Neural progenitor cell (in vitro differentiated cells): Measurements from ENCODE around the gene TDRD9. TPM values are rescaled to one million over a fixed set of nuclear protein-coding genes. Genes with fewer than 3 reads are reported as not detected.

Experiments
- DNase-seq: peaks from one replicate; pipeline ENCODE4 v3.0.0-alpha.2; 2016; ENCODE audit warnings: low spot score
- H2AFZ ChIP-seq: fragments of 200-600 bp; sonication (generic); replicated peaks from 2 replicates; pipeline ENCODE4 v1.6.1; 2016; ENCODE audit warnings: antibody characterized with exemption
- H3F3A ChIP-seq: fragments of 200-600 bp; sonication (generic); 2 replicates; pipeline ENCODE4 v1.6.1; 2016; ENCODE audit warnings: antibody characterized with exemption, low read depth
- H3K27ac ChIP-seq: fragments of 200-600 bp; sonication (generic); 2 replicates; pipeline ENCODE4 v1.5.1; 2016; ENCODE audit warnings: mild to moderate bottlenecking
- H3K27me3 ChIP-seq: fragments of 200-600 bp; sonication (generic); 2 replicates; pipeline ENCODE4 v1.6.1; 2016; ENCODE audit warnings: mild to moderate bottlenecking, moderate library complexity
- H3K36me3 ChIP-seq: fragments of 200-600 bp; sonication (generic); 2 replicates; pipeline ENCODE4 v1.5.1; 2016
- H3K4me1 ChIP-seq: fragments of 200-600 bp; sonication (generic); 2 replicates; pipeline ENCODE4 v1.6.1; 2016; ENCODE audit warnings: mixed run types
- H3K4me2 ChIP-seq: fragments of 200-600 bp; sonication (generic); 2 replicates; pipeline ENCODE4 v1.6.1; 2016
- H3K4me3 ChIP-seq: fragments of 200-600 bp; sonication (generic); 2 replicates; pipeline ENCODE4 v1.5.1; 2016
- H3K79me2 ChIP-seq: fragments of 200-600 bp; sonication (generic); 2 replicates; pipeline ENCODE4 v1.6.1; 2016; ENCODE audit warnings: low read depth
- H3K9ac ChIP-seq: fragments of 200-600 bp; sonication (generic); 2 replicates; pipeline ENCODE4 v1.6.1; 2016
- H3K9me3 ChIP-seq: fragments of 200-600 bp; sonication (generic); 2 replicates; pipeline ENCODE4 v1.5.1; 2016; ENCODE audit warnings: low read depth
- H4K20me1 ChIP-seq: fragments of 200-600 bp; sonication (generic); 2 replicates; pipeline ENCODE4 v1.6.1; 2016; ENCODE audit warnings: low read depth
- H3K27ac Mint-ChIP-seq: 3 replicates; pipeline ENCODE4 v1.8.0; 2021; ENCODE audit warnings: mixed read lengths
- H3K27me3 Mint-ChIP-seq: 2 replicates; pipeline ENCODE4 v1.8.0; 2022; ENCODE audit warnings: low read depth, mild to moderate bottlenecking, inconsistent platforms, moderate library complexity, mixed read lengths; ENCODE audit not compliant: insufficient read depth
- H3K36me3 Mint-ChIP-seq: 3 replicates; pipeline ENCODE4 v1.8.0; 2021; ENCODE audit warnings: mixed read lengths
- H3K4me1 Mint-ChIP-seq: 3 replicates; pipeline ENCODE4 v1.8.0; 2021; ENCODE audit warnings: mixed read lengths
- H3K4me3 Mint-ChIP-seq: 3 replicates; pipeline ENCODE4 v1.8.0; 2021; ENCODE audit warnings: mild to moderate bottlenecking, moderate library complexity, mixed read lengths
- H3K9me3 Mint-ChIP-seq: 3 replicates; pipeline ENCODE4 v1.8.0; 2020; ENCODE audit warnings: mixed read lengths
- EZH2 ChIP-seq: fragments of 200-600 bp; sonication (generic); IDR thresholded peaks from 2 replicates; pipeline ENCODE4 v1.6.1; 2017; ENCODE audit warnings: antibody characterized with exemption, mild to moderate bottlenecking, moderate library complexity
- EZH2phosphoT487 ChIP-seq: fragments of 200-600 bp; sonication (generic); IDR thresholded peaks from 2 replicates; pipeline ENCODE4 v1.6.1; 2017; ENCODE audit warnings: antibody characterized with exemption
- total RNA-seq: library from RNA; depleted of rRNA; stranded (reverse); fragments of >200 nt; gene quantifications from 2 replicates; pipeline ENCODE4 v1.2.3, GENCODE V29; 2015; ENCODE audit warnings: low replicate concordance
- TF ChIP-seq, protein P1 (sequence below): fragments of 200-600 bp; sonication (generic); IDR thresholded peaks from 2 replicates; pipeline ENCODE4 v1.5.1; 2017; ENCODE audit warnings: antibody characterized with exemption, mild to moderate bottlenecking

Gene TDRD9
- total RNA-seq, 1 donor from 2014 or later: not detected

DNA sequence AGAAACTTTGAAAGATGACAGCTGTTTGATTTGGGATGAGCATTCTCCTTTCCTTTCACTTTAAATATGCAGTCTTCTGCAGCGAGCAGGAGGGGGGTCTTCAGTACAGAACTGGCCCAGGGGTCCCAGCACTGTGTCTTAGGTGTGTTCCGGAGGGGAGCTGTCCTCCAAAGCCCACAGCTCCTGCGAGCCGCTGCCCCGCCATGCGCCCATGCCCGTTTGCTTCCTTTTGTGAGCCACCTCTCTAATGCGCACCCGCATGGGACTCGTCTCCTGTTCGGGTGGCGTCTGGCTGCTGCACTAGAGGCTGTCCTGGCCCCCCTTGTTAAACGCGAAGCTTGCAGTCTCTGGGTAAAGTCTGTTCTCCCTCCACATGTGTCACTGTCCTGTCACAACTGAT lies 108.8 kb downstream of the TDRD9 start:
- H3K36me3 Mint-ChIP-seq: no peaks in the 10 kb centered on the region
- Histone ChIP-seq H3K9ac (no peak overlapping the region), H3K4me1 (peaks cover 11% of the 10 kb centered on the region), H3K36me3 (no peaks in the 10 kb centered on the region), H3K79me2 (no peaks in the 10 kb centered on the region), H3K9me3 (no peaks in the 10 kb centered on the region), H3K27ac (no peak overlapping the region), H4K20me1 (no peaks in the 10 kb centered on the region), H3K4me2 (no peak overlapping the region), H3F3A (no peaks in the 10 kb centered on the region), H3K4me3 (no peak overlapping the region), H2AFZ (no peak overlapping the region), H3K27me3 (no peaks in the 10 kb centered on the region)
- H3K27ac Mint-ChIP-seq: no peak overlapping the region
- no peak overlapping the region for H3K4me3 Mint-ChIP-seq
- H3K27me3 Mint-ChIP-seq: no peaks in the 10 kb centered on the region
- TF ChIP-seq EZH2: no peak
- TF ChIP-seq EZH2phosphoT487: no peak
- TF ChIP-seq, protein P1, sequence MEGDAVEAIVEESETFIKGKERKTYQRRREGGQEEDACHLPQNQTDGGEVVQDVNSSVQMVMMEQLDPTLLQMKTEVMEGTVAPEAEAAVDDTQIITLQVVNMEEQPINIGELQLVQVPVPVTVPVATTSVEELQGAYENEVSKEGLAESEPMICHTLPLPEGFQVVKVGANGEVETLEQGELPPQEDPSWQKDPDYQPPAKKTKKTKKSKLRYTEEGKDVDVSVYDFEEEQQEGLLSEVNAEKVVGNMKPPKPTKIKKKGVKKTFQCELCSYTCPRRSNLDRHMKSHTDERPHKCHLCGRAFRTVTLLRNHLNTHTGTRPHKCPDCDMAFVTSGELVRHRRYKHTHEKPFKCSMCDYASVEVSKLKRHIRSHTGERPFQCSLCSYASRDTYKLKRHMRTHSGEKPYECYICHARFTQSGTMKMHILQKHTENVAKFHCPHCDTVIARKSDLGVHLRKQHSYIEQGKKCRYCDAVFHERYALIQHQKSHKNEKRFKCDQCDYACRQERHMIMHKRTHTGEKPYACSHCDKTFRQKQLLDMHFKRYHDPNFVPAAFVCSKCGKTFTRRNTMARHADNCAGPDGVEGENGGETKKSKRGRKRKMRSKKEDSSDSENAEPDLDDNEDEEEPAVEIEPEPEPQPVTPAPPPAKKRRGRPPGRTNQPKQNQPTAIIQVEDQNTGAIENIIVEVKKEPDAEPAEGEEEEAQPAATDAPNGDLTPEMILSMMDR: no peak
- no peaks in the 10 kb centered on the region for H3K9me3 Mint-ChIP-seq
- H3K4me1 Mint-ChIP-seq: peaks cover 16% of the 10 kb centered on the region
- DNase-seq: no peak

DNA sequence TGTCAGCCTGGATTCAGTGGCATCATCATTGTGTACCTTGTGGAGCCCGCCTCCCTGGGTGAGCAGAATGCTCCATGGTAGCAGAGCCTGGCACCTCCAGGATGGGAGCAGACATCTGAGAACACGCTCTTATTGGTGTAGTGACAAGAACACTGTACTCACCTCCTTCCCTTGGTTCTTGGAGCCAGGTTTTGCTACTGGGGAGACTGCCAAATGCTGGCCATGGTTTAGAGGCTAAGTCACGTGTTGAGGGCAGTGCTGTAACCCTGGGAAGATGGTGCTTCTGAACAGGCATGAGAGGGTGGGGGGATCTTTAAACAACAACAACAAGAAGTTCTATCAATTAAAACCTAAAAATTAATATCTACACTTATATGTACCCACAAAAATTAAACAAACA lies 109.6 kb downstream of the TDRD9 start:
- H3K27me3 ChIP-seq: no peaks in the 10 kb centered on the region
- peaks cover 16% of the 10 kb centered on the region for H3K4me1 Mint-ChIP-seq
- H3F3A ChIP-seq: no peaks in the 10 kb centered on the region
- no peaks in the 10 kb centered on the region for H3K9me3 ChIP-seq
- no peak overlapping the region for H3K4me3 ChIP-seq
- no peak for DNase-seq
- H4K20me1 ChIP-seq: no peaks in the 10 kb centered on the region
- H3K79me2 ChIP-seq: no peaks in the 10 kb centered on the region
- no peaks in the 10 kb centered on the region for H3K27me3 Mint-ChIP-seq
- H3K4me3 Mint-ChIP-seq: no peak overlapping the region
- no peak overlapping the region for H3K4me2 ChIP-seq
- H3K9ac ChIP-seq: no peak overlapping the region
- no peak overlapping the region for H3K27ac Mint-ChIP-seq
- H3K9me3 Mint-ChIP-seq: no peaks in the 10 kb centered on the region
- H2AFZ ChIP-seq: no peak overlapping the region
- H3K36me3 ChIP-seq: no peaks in the 10 kb centered on the region
- H3K36me3 Mint-ChIP-seq: no peaks in the 10 kb centered on the region
- TF ChIP-seq EZH2: no peak
- no peak for TF ChIP-seq EZH2phosphoT487
- TF ChIP-seq, protein P1: no peak
- H3K27ac ChIP-seq: no peak overlapping the region
- peaks cover 11% of the 10 kb centered on the region for H3K4me1 ChIP-seq

DNA sequence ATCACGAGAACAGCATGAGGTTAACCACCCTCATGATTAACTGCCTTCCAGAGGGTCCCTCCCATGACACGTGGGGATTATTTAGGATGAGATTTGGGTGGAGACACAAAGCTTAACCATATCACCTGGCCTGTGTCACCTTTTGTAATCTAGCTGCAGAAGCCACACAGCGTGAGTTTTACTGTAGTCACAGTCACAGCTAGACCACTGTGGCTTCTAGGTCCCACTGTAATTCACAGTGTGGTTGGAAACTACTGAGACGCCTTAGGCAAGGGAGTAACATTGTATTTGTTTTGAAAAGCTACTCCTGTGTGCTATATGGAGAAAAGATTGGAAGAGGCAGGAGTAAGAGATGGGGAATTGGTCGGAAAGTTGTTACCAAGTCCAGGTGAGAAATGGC lies 111.0 kb downstream of the TDRD9 start:
- no peaks in the 10 kb centered on the region for H3K27me3 Mint-ChIP-seq
- no peak overlapping the region for H3K9ac ChIP-seq
- no peaks in the 10 kb centered on the region for H4K20me1 ChIP-seq
- peaks cover 16% of the 10 kb centered on the region for H3K4me1 Mint-ChIP-seq
- no peak for DNase-seq
- H3K27me3 ChIP-seq: no peaks in the 10 kb centered on the region
- H3F3A ChIP-seq: no peaks in the 10 kb centered on the region
- H3K4me1 ChIP-seq: peaks cover 11% of the 10 kb centered on the region
- H3K4me2 ChIP-seq: no peak overlapping the region
- H3K4me3 ChIP-seq: no peak overlapping the region
- H3K4me3 Mint-ChIP-seq: no peak overlapping the region
- H3K9me3 Mint-ChIP-seq: no peaks in the 10 kb centered on the region
- no peak overlapping the region for H3K27ac ChIP-seq
- H3K36me3 Mint-ChIP-seq: no peaks in the 10 kb centered on the region
- no peaks in the 10 kb centered on the region for H3K9me3 ChIP-seq
- no peak overlapping the region for H2AFZ ChIP-seq
- no peaks in the 10 kb centered on the region for H3K36me3 ChIP-seq
- no peak overlapping the region for H3K27ac Mint-ChIP-seq
- H3K79me2 ChIP-seq: no peaks in the 10 kb centered on the region
- TF ChIP-seq, protein P1: no peak
- no peak for TF ChIP-seq EZH2phosphoT487
- TF ChIP-seq EZH2: no peak

DNA sequence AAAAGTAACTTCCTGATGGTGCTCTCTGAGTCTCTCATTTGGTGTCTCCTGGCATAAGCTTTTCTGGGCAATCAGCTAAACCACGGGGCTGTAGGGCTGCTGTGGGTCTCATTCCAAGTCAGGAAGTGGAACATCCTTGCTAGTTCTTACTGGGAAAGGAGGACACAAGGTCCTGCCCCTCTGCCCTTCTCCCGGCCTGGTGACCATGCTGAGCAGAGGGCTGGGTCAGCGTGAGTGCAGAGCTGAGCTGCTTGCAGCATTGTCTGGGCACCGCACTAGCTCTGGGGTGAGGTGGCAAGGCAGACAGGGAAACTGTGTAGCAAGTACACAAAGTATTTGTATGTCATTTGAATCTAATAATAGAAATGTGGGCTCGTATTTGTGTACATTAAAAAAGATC lies 112.3 kb downstream of the TDRD9 start:
- no peak overlapping the region for H2AFZ ChIP-seq
- H3K4me1 ChIP-seq: peaks cover 11% of the 10 kb centered on the region
- H3K79me2 ChIP-seq: no peaks in the 10 kb centered on the region
- H3K4me3 Mint-ChIP-seq: no peak overlapping the region
- TF ChIP-seq EZH2 (no peak), EZH2phosphoT487 (no peak)
- TF ChIP-seq, protein P1: no peak
- H3K9me3 Mint-ChIP-seq: no peaks in the 10 kb centered on the region
- no peak overlapping the region for H3K4me2 ChIP-seq
- H3K27me3 Mint-ChIP-seq: no peaks in the 10 kb centered on the region
- H3K27ac ChIP-seq: no peak overlapping the region
- H4K20me1 ChIP-seq: no peaks in the 10 kb centered on the region
- no peaks in the 10 kb centered on the region for H3F3A ChIP-seq
- no peaks in the 10 kb centered on the region for H3K36me3 ChIP-seq
- no peak overlapping the region for H3K27ac Mint-ChIP-seq
- peaks cover 10% of the 10 kb centered on the region for H3K4me1 Mint-ChIP-seq
- H3K36me3 Mint-ChIP-seq: no peaks in the 10 kb centered on the region
- no peak overlapping the region for H3K4me3 ChIP-seq
- H3K9ac ChIP-seq: no peak overlapping the region
- DNase-seq: no peak
- no peaks in the 10 kb centered on the region for H3K27me3 ChIP-seq
- H3K9me3 ChIP-seq: no peaks in the 10 kb centered on the region
